H1 (cell line): ENCODE data around the gene SLPI.

Source experiments
- EZH2 ChIP-seq: fragments of 200-600 bp; sonication (generic); IDR thresholded peaks from 2 replicates; pipeline ENCODE4 v1.7.1; 2012; ENCODE audit warnings: low read depth, mild to moderate bottlenecking, moderate library complexity, low read length, inconsistent platforms; ENCODE audit not compliant: severe bottlenecking
- TF ChIP-seq, protein P1 (sequence below): IDR thresholded peaks from 2 replicates; pipeline ENCODE4 v1.6.1; 2012; ENCODE audit warnings: inconsistent platforms

DNA sequence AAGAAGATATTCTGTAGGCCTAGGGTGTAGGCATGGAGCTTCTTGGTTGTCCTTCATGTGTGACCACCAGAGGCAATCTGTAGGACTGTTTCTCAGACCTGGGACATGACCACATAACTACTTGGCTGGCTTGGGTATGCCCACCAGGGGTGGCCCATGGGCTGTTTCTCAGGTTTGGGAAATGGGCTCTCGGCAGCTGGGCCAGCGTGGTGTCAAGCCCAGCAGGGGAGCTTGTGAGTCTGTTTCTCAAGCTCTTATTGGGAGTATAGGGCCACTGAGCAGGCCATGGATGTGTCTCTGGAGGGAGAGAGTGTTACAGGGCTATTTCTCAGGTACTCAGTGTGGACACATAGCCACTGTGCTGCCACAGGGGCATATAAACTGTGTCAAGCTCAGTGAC is 35.7 kb downstream of the SLPI start:
- TF ChIP-seq EZH2: no peak
- TF ChIP-seq, protein P1, sequence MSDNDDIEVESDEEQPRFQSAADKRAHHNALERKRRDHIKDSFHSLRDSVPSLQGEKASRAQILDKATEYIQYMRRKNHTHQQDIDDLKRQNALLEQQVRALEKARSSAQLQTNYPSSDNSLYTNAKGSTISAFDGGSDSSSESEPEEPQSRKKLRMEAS: no peak
